Keratinocyte (primary cell): ENCODE data around the gene DPP3. TPM values are rescaled to one million over a fixed set of nuclear protein-coding genes. Genes with fewer than 3 reads are reported as not detected.

ENCODE experiments used
- DNase-seq: peaks from one replicate; pipeline ENCODE4 v3.0.0-alpha.2; 2011; ENCODE audit warnings: low read depth, missing footprints, low spot score
- FAIRE-seq: peaks from 2 replicates; lab custom pipeline; 2011; peaks lifted over from hg19 to GRCh38; lab: Jason Lieb, UNC
- H2AFZ ChIP-seq: 2 replicates; pipeline ENCODE4 v1.6.0; 2012; ENCODE audit warnings: low read length, control low read depth, inconsistent platforms; ENCODE audit not compliant: control insufficient read depth
- H3K27ac ChIP-seq: 2 replicates; pipeline ENCODE4 v1.5.1; 2011; ENCODE audit warnings: low read length; ENCODE audit not compliant: control insufficient read depth, insufficient read depth
- H3K27me3 ChIP-seq: 3 replicates; pipeline ENCODE4 v1.6.0; 2011; ENCODE audit warnings: low read length; ENCODE audit not compliant: control insufficient read depth, insufficient read depth; ENCODE audit errors: extremely low read depth
- H3K36me3 ChIP-seq, 2 experiments: 2 replicates in 1 of 2; 3 replicates in 1 of 2; pipeline ENCODE4 v1.5.1; 2011; ENCODE audit warnings: low read length in 2 of 2, mild to moderate bottlenecking in 1 of 2; ENCODE audit not compliant: control insufficient read depth in 2 of 2, insufficient read depth in 2 of 2; ENCODE audit errors: extremely low read depth in 1 of 2
- H3K4me1 ChIP-seq: 3 replicates; pipeline ENCODE4 v1.5.1; 2011; ENCODE audit warnings: low read length; ENCODE audit not compliant: control insufficient read depth, insufficient read depth; ENCODE audit errors: extremely low read depth
- H3K4me2 ChIP-seq: 3 replicates; pipeline ENCODE4 v1.6.0; 2011; ENCODE audit warnings: low read depth, low read length; ENCODE audit not compliant: control insufficient read depth, insufficient read depth; ENCODE audit errors: extremely low read depth
- H3K4me3 ChIP-seq, 3 experiments: fragments of 200-600 bp in 1 of 3; sonication (generic) in 1 of 3; 2 replicates in 2 of 3; 3 replicates in 1 of 3; pipeline ENCODE4 v1.5.1; 2011 to 2016; ENCODE audit warnings: low read length in 3 of 3, mild to moderate bottlenecking in 3 of 3, control low read depth in 2 of 3, inconsistent platforms in 1 of 3, low read depth in 1 of 3, mixed read lengths in 1 of 3, mixed run types in 1 of 3, moderate library complexity in 1 of 3; ENCODE audit not compliant: control insufficient read depth in 2 of 3, insufficient read depth in 2 of 3; ENCODE audit errors: extremely low read depth in 1 of 3
- H3K79me2 ChIP-seq: 2 replicates; pipeline ENCODE4 v1.6.0; 2012; ENCODE audit warnings: low read length; ENCODE audit not compliant: control insufficient read depth, insufficient read depth
- H3K9ac ChIP-seq: 3 replicates; pipeline ENCODE4 v1.6.0; 2011; ENCODE audit warnings: low read length; ENCODE audit not compliant: control insufficient read depth, insufficient read depth; ENCODE audit errors: extremely low read depth
- H3K9me1 ChIP-seq: 3 replicates; pipeline ENCODE4 v1.6.0; 2011; ENCODE audit warnings: low read length; ENCODE audit not compliant: control insufficient read depth, insufficient read depth; ENCODE audit errors: extremely low read depth
- H3K9me3 ChIP-seq: 2 replicates; pipeline ENCODE4 v1.5.1; 2012; ENCODE audit warnings: low read depth, low read length; ENCODE audit not compliant: control insufficient read depth
- H4K20me1 ChIP-seq: 3 replicates; pipeline ENCODE4 v1.6.0; 2011; ENCODE audit warnings: low read length; ENCODE audit not compliant: control insufficient read depth, insufficient read depth; ENCODE audit errors: extremely low read depth
- EZH2 ChIP-seq: IDR thresholded peaks from one replicate; pipeline ENCODE4 v1.6.1; 2012; ENCODE audit warnings: inconsistent platforms, mild to moderate bottlenecking, low read length, moderate library complexity
- dilution Hi-C: fragments of 300-500 bp; cut with MboI; formaldehyde crosslinking; loops from one replicate; pipeline ENCODE4 v1.7.0; 2020; ENCODE audit warnings: low sequenced_read_pairs; ENCODE audit not compliant: extremely low pct_ligation_motif_present
- polyA plus RNA-seq, 5 experiments: library from polyadenylated mRNA; depleted of rRNA in 3 of 5; stranded (reverse) in 3 of 5; stranded (forward) in 1 of 5; unstranded in 1 of 5; fragments of >200 nt; gene quantifications; 1 replicate in 1 of 5; 2 replicates in 3 of 5; 3 replicates in 1 of 5; pipeline versions ENCODE4 v1.2.1 to v1.2.3, GENCODE V29; 2011 to 2012; ENCODE audit warnings: missing spikeins in 2 of 5, low read depth in 1 of 5, low replicate concordance in 1 of 5
- TF ChIP-seq, protein P1 (sequence below), 3 experiments: IDR thresholded peaks in 1 of 3; conservative IDR thresholded peaks in 1 of 3; optimal IDR thresholded peaks in 1 of 3; 2 replicates in 2 of 3; 3 replicates in 1 of 3; pipeline versions ENCODE3 to v1.5.1; 2011; ENCODE audit warnings: low read length in 3 of 3, mild to moderate bottlenecking in 3 of 3, moderate library complexity in 2 of 3, control low read depth in 1 of 3, inconsistent platforms in 1 of 3; ENCODE audit not compliant: insufficient read depth in 2 of 3; ENCODE audit errors: extremely low read depth in 1 of 3

DPP3 gene
- polyA plus RNA-seq, 1 donor (not counting 4 experiments of a cell fraction or from before 2014, with no cell fraction given): 57.9 TPM

DNA sequence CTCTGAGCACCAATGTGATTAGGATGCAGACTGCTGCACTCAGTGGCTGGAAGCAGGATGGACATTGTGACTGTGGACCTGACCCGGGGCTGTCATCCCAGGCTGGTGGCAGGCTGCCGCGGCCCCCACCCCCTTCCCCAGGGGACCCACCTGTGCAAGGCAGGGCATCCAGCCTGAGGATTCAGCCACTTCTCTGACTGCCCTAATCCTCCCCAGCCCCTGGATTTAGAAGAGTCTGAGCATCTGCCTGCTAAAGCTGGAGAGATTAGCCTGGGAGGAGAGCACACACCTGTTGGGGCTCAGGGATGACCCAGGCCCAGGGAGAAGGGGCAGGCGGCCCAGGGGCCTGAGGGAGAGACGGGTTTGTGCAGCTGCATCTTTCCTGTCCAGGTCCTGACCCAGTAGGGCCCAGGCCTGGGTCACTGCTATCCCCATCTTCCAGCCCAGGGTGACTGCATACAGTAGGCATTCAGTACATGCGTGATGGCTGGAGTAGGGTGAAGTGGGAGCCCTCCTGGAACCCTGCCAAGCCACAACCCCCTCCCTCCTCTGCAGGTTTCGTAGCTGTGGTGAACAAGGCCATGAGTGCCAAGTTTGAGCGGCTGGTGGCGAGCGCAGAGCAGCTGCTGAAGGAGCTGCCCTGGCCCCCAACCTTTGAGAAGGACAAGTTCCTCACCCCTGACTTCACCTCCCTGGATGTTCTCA lies 12.1 kb downstream of the DPP3 start:
- Histone ChIP-seq H3K36me3 (peaks cover 41 to 42% of the 10 kb centered on the region in 2 experiments), H3K79me2 (no peaks in the 10 kb centered on the region), H3K27ac (no peak overlapping the region), H3K4me1 (no peaks in the 10 kb centered on the region), H3K27me3 (no peaks in the 10 kb centered on the region), H4K20me1 (no peaks in the 10 kb centered on the region), H2AFZ (no peak overlapping the region), H3K9me3 (no peaks in the 10 kb centered on the region), H3K4me2 (no peak overlapping the region), H3K9me1 (no peaks in the 10 kb centered on the region), H3K4me3 (no peak overlapping the region), H3K9ac (no peak overlapping the region)
- FAIRE-seq: no peak
- TF ChIP-seq, protein P1, sequence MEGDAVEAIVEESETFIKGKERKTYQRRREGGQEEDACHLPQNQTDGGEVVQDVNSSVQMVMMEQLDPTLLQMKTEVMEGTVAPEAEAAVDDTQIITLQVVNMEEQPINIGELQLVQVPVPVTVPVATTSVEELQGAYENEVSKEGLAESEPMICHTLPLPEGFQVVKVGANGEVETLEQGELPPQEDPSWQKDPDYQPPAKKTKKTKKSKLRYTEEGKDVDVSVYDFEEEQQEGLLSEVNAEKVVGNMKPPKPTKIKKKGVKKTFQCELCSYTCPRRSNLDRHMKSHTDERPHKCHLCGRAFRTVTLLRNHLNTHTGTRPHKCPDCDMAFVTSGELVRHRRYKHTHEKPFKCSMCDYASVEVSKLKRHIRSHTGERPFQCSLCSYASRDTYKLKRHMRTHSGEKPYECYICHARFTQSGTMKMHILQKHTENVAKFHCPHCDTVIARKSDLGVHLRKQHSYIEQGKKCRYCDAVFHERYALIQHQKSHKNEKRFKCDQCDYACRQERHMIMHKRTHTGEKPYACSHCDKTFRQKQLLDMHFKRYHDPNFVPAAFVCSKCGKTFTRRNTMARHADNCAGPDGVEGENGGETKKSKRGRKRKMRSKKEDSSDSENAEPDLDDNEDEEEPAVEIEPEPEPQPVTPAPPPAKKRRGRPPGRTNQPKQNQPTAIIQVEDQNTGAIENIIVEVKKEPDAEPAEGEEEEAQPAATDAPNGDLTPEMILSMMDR (optimal IDR thresholded peaks at IDR 0.05 in 1 of 3, IDR thresholded peaks at IDR 0.05 in 1 of 3, conservative IDR thresholded peaks at IDR 0.05 in 1 of 3; ENCODE audit: extremely low read depth in 1 of 3, insufficient read depth in 2 of 3, low read length in 3 of 3): no peak
- no peak for TF ChIP-seq EZH2
- no peak for DNase-seq
- dilution Hi-C loops: no loop called here

DNA sequence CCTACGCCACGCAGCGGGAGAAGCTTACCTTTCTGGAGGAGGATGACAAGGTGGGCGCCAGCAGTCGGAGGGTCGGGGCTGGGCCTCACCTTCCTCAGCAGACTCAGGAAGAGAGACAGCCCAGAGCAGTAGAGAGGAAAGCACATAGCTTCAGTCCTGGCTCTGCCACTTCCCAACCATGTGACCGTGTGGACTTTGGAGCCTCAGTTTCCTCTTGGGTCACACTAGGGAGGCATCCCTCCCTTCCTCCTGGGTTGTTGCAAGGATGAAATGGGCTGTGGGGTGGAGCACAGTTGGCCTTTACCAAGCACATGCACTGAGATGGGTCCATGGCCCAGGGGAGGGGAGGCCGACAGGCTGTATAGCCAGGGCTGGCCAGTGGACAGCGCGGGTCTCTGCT lies 12.9 kb downstream of the DPP3 start:
- Histone ChIP-seq H2AFZ (no peak overlapping the region), H3K36me3 (peaks cover 35 to 39% of the 10 kb centered on the region in 2 experiments), H3K9me3 (no peaks in the 10 kb centered on the region), H3K27ac (no peak overlapping the region), H3K27me3 (no peaks in the 10 kb centered on the region), H3K9ac (no peak overlapping the region), H4K20me1 (no peaks in the 10 kb centered on the region), H3K4me2 (no peak overlapping the region), H3K4me1 (no peaks in the 10 kb centered on the region), H3K4me3 (no peak overlapping the region), H3K79me2 (no peaks in the 10 kb centered on the region), H3K9me1 (no peaks in the 10 kb centered on the region)
- TF ChIP-seq EZH2: no peak
- TF ChIP-seq, protein P1 (optimal IDR thresholded peaks at IDR 0.05 in 1 of 3, IDR thresholded peaks at IDR 0.05 in 1 of 3, conservative IDR thresholded peaks at IDR 0.05 in 1 of 3; ENCODE audit: extremely low read depth in 1 of 3, insufficient read depth in 2 of 3, low read length in 3 of 3): no peak
- dilution Hi-C loops: no loop called here
- DNase-seq (no peak), FAIRE-seq (no peak)
